ENCODE measurements around the gene PEX14.

Gene PEX14

GRCh38 chr1:10432910-10433700 lies 41.6 kb upstream of the PEX14 start:
- no peak overlapping the region for H3K4me3 ChIP-seq (replicated peaks; ENCODE audit: low read depth, low read length)
- no peak for DNase-seq (ENCODE audit: extremely low read depth, low read depth)
- no peak for TF ChIP-seq CTCF (IDR thresholded peaks at IDR 0.05; ENCODE audit: low read depth, low read length, missing control alignments)

GRCh38 chr1:10433790-10434189 lies 41.0 kb upstream of the PEX14 start:
- H3K4me3 ChIP-seq (replicated peaks; ENCODE audit: low read depth, low read length), result no peak overlapping the region
- no peak for DNase-seq (ENCODE audit: extremely low read depth, low read depth)
- TF ChIP-seq CTCF (IDR thresholded peaks at IDR 0.05; ENCODE audit: low read depth, low read length, missing control alignments), result no peak

GRCh38 chr1:10434590-10434989 lies 40.2 kb upstream of the PEX14 start:
- no peak for DNase-seq (ENCODE audit: extremely low read depth, low read depth)
- no peak for TF ChIP-seq CTCF (IDR thresholded peaks at IDR 0.05; ENCODE audit: low read depth, low read length, missing control alignments)
- H3K4me3 ChIP-seq (replicated peaks; ENCODE audit: low read depth, low read length), result no peak overlapping the region

- DNase-seq (ENCODE audit: extremely low read depth, low read depth), result no peak
- no peak for TF ChIP-seq CTCF (IDR thresholded peaks at IDR 0.05; ENCODE audit: low read depth, low read length, missing control alignments)
- no peak overlapping the region for H3K4me3 ChIP-seq (replicated peaks; ENCODE audit: low read depth, low read length)
Observed at GRCh38 chr1:10437052-10437451, 37.7 kb upstream of the PEX14 start.

GRCh38 chr1:10438677-10439163 lies 36.0 kb upstream of the PEX14 start:
- TF ChIP-seq CTCF (IDR thresholded peaks at IDR 0.05; ENCODE audit: low read depth, low read length, missing control alignments), result no peak
- DNase-seq (ENCODE audit: extremely low read depth, low read depth), result no peak
- no peak overlapping the region for H3K4me3 ChIP-seq (replicated peaks; ENCODE audit: low read depth, low read length)

- no peak for TF ChIP-seq CTCF (IDR thresholded peaks at IDR 0.05; ENCODE audit: low read depth, low read length, missing control alignments)
- no peak overlapping the region for H3K4me3 ChIP-seq (replicated peaks; ENCODE audit: low read depth, low read length)
- no peak for DNase-seq (ENCODE audit: extremely low read depth, low read depth)
Observed at GRCh38 chr1:10440305-10440704, 34.4 kb upstream of the PEX14 start.
